ENCODE measurements around the gene PACS2. TPM values are rescaled to one million over a fixed set of nuclear protein-coding genes. Genes with fewer than 3 reads are reported as not detected.

Gene PACS2
- total and polyA plus RNA-seq, 2 donors (not counting 1 experiment from before 2014, with no cell fraction given), result 65.6 to 70.7 TPM

- DNase-seq (no peak), ATAC-seq (ENCODE audit: low read depth) (no peak)
- Mint-ChIP-seq H3K4me1 (peaks cover 10% of the 10 kb centered on the region), H3K9me3 (ENCODE audit: insufficient read depth) (peaks cover 2% of the 10 kb centered on the region), H3K27me3 (no peaks in the 10 kb centered on the region), H3K27ac (no peak overlapping the region), H3K4me3 (no peak overlapping the region)
- no peaks in the 10 kb centered on the region for H3K79me2 ChIP-seq (ENCODE audit: control insufficient read depth, insufficient read depth, low read length)
- no peak overlapping the region for H3K27ac ChIP-seq (ENCODE audit: low read length in 2 of 2)
- TF ChIP-seq, protein P1, sequence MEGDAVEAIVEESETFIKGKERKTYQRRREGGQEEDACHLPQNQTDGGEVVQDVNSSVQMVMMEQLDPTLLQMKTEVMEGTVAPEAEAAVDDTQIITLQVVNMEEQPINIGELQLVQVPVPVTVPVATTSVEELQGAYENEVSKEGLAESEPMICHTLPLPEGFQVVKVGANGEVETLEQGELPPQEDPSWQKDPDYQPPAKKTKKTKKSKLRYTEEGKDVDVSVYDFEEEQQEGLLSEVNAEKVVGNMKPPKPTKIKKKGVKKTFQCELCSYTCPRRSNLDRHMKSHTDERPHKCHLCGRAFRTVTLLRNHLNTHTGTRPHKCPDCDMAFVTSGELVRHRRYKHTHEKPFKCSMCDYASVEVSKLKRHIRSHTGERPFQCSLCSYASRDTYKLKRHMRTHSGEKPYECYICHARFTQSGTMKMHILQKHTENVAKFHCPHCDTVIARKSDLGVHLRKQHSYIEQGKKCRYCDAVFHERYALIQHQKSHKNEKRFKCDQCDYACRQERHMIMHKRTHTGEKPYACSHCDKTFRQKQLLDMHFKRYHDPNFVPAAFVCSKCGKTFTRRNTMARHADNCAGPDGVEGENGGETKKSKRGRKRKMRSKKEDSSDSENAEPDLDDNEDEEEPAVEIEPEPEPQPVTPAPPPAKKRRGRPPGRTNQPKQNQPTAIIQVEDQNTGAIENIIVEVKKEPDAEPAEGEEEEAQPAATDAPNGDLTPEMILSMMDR (IDR thresholded peaks at IDR 0.05), result no peak
- TF ChIP-seq EZH2 (IDR thresholded peaks at IDR 0.05; ENCODE audit: borderline replicate concordance, insufficient read depth, low read depth, low read length, poor library complexity, severe bottlenecking), result no peak
- H3K9ac ChIP-seq (ENCODE audit: low read length), result no peak overlapping the region
- no peaks in the 10 kb centered on the region for H3K36me3 ChIP-seq (replicated peaks in 1 of 2; ENCODE audit: control extremely low read depth in 1 of 2, control insufficient read depth in 1 of 2, extremely low read depth in 1 of 2, insufficient read depth in 2 of 2, low read length in 1 of 2)
- intact Hi-C loops (cut with micrococcal nuclease), result no loop called here
- 23% methylated on average over 4 of the region's 4 CpGs for WGBS (ENCODE audit: insufficient coverage)
- H3K9me3 ChIP-seq (ENCODE audit: control extremely low read depth in 1 of 3, control insufficient read depth in 2 of 3, insufficient read depth in 1 of 3, low read length in 2 of 3), result peaks cover 0 to 14% (median 0%) of the 10 kb centered on the region in 3 donors
- H4K20me1 ChIP-seq (ENCODE audit: control insufficient read depth, insufficient read depth, low read length, poor library complexity, severe bottlenecking), result no peaks in the 10 kb centered on the region
- no peak overlapping the region for H3K4me3 ChIP-seq (ENCODE audit: control extremely low read depth in 1 of 5, extremely low read depth in 1 of 5, insufficient read depth in 1 of 5, low read depth in 2 of 5, low read length in 4 of 5)
- H2AFZ ChIP-seq (ENCODE audit: insufficient read depth, low read depth, low read length, poor library complexity, severe bottlenecking), result no peak overlapping the region
- peaks cover 0 to 11% of the 10 kb centered on the region in 2 donors for H3K4me1 ChIP-seq (ENCODE audit: control insufficient read depth in 2 of 2, insufficient read depth in 2 of 2, low read length in 2 of 2)
- no peaks in the 10 kb centered on the region for H3K27me3 ChIP-seq (replicated peaks in 1 of 4; ENCODE audit: control extremely low read depth in 1 of 4, control insufficient read depth in 3 of 4, insufficient read depth in 4 of 4, low read length in 3 of 4)
- ChIA-PET POLR2A (no interaction called here), CTCF (no interaction called here)
- no peak overlapping the region for H3K4me2 ChIP-seq (replicated peaks; ENCODE audit: low read depth, low read length, poor library complexity, severe bottlenecking)
Measured at GRCh38 chr14:105375635-105376057, 61.1 kb downstream of the PACS2 start.

DNA sequence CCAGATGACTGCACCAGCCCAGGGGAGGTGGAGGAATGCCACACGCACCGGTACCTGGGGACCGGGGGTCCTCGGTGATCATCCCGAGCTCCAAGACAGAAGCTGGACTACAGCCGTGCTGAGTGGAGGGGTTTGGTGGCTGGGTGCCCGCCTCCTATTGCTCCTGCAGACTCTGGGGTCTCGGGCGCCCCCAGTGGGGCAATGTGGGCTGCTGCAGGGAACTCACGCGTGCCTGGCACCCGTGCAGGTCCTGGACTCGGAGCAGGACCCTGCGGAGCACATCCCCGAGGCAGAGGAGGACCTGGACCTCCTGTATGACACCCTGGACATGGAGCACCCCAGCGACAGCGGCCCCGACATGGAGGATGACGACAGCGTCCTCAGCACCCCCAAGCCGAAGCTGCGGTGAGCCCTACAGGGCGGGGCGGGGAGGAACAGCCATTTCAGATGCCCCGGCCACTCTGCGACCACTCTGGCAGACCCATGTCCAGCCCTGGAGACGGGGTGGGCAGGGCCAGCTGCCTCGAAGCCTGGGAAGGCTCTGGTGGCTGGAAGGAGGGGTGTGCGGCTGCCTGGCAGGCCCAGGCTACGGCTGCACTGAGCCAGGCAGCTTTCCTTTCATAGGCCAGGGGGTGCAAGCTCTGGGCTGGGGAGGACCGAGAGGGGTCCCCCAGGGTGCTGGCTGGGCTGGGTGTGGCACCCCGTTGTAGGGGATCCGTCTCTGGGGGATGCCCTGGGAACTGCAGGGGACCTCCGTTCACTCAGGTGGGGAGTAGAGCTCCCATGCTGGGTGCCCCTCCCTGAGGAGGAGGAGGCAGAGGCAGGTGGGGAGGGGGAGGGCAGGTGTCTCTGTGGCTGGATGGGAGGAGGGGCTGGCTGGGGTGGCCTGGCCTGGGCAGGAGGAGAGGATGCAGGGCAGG is 62.2 kb downstream of the PACS2 start:
- Mint-ChIP-seq H3K9me3 (ENCODE audit: insufficient read depth) (peaks cover 2% of the 10 kb centered on the region), H3K4me3 (no peak overlapping the region), H3K4me1 (peaks cover 7% of the 10 kb centered on the region), H3K27ac (no peak overlapping the region), H3K27me3 (no peaks in the 10 kb centered on the region)
- H2AFZ ChIP-seq (ENCODE audit: insufficient read depth, low read depth, low read length, poor library complexity, severe bottlenecking), result no peak overlapping the region
- no peak overlapping the region for H3K4me2 ChIP-seq (replicated peaks; ENCODE audit: low read depth, low read length, poor library complexity, severe bottlenecking)
- no peak overlapping the region for H3K4me3 ChIP-seq (ENCODE audit: control extremely low read depth in 1 of 5, extremely low read depth in 1 of 5, insufficient read depth in 1 of 5, low read depth in 2 of 5, low read length in 4 of 5)
- no peaks in the 10 kb centered on the region for H4K20me1 ChIP-seq (ENCODE audit: control insufficient read depth, insufficient read depth, low read length, poor library complexity, severe bottlenecking)
- no peaks in the 10 kb centered on the region for H3K27me3 ChIP-seq (replicated peaks in 1 of 4; ENCODE audit: control extremely low read depth in 1 of 4, control insufficient read depth in 3 of 4, insufficient read depth in 4 of 4, low read length in 3 of 4)
- H3K27ac ChIP-seq (ENCODE audit: low read length in 2 of 2), result no peak overlapping the region
- ATAC-seq (ENCODE audit: low read depth) (no peak), DNase-seq (no peak)
- no peak overlapping the region for H3K9ac ChIP-seq (ENCODE audit: low read length)
- no peak for TF ChIP-seq EZH2 (IDR thresholded peaks at IDR 0.05; ENCODE audit: borderline replicate concordance, insufficient read depth, low read depth, low read length, poor library complexity, severe bottlenecking)
- TF ChIP-seq, protein P1 (IDR thresholded peaks at IDR 0.05), result no peak
- no peaks in the 10 kb centered on the region for H3K79me2 ChIP-seq (ENCODE audit: control insufficient read depth, insufficient read depth, low read length)
- H3K9me3 ChIP-seq (ENCODE audit: control extremely low read depth in 1 of 3, control insufficient read depth in 2 of 3, insufficient read depth in 1 of 3, low read length in 2 of 3), result peaks cover 0 to 14% (median 0%) of the 10 kb centered on the region in 3 donors
- peaks cover 0 to 6% of the 10 kb centered on the region in 2 donors for H3K4me1 ChIP-seq (ENCODE audit: control insufficient read depth in 2 of 2, insufficient read depth in 2 of 2, low read length in 2 of 2)
- no peaks in the 10 kb centered on the region for H3K36me3 ChIP-seq (replicated peaks in 1 of 2; ENCODE audit: control extremely low read depth in 1 of 2, control insufficient read depth in 1 of 2, extremely low read depth in 1 of 2, insufficient read depth in 2 of 2, low read length in 1 of 2)
- intact Hi-C loops (cut with micrococcal nuclease), result no loop called here
- POLR2A ChIA-PET, result interaction anchor here (0.8 kb wide), 1 partner anchor 32 kb away, joined by 3 read pairs; no protein-coding TSS in a partner anchor
- CTCF ChIA-PET, result no interaction called here
- 96% methylated on average over 33 of the region's 34 CpGs for WGBS (ENCODE audit: insufficient coverage)
